GM12891 (cell line): ENCODE data around the gene ACYP2.

Experiments used
- POLR2A ChIP-seq: IDR thresholded peaks from 2 replicates; pipeline ENCODE4 v1.6.1; 2011; ENCODE audit warnings: low read depth, low read length, control low read depth
- SPI1 ChIP-seq: IDR thresholded peaks from 2 replicates; pipeline ENCODE4 v1.6.1; 2011; ENCODE audit warnings: low read depth, low read length, control low read depth
- TAF1 ChIP-seq: IDR thresholded peaks from 2 replicates; pipeline ENCODE4 v1.6.1; 2011; ENCODE audit warnings: low read depth, low read length, control low read depth

- no peak for TF ChIP-seq SPI1
- no peak for TF ChIP-seq POLR2A
- TF ChIP-seq TAF1 = no peak
These were observed 110.8 kb downstream of the ACYP2 start for GRCh38 chr2:54226260-54226659.
